ENCODE measurements around the gene RNF111. TPM values are rescaled to one million over a fixed set of nuclear protein-coding genes. Genes with fewer than 3 reads are reported as not detected.

Gene RNF111
- 13.5 and 18.7 TPM in 2 replicates for total RNA-seq

DNA sequence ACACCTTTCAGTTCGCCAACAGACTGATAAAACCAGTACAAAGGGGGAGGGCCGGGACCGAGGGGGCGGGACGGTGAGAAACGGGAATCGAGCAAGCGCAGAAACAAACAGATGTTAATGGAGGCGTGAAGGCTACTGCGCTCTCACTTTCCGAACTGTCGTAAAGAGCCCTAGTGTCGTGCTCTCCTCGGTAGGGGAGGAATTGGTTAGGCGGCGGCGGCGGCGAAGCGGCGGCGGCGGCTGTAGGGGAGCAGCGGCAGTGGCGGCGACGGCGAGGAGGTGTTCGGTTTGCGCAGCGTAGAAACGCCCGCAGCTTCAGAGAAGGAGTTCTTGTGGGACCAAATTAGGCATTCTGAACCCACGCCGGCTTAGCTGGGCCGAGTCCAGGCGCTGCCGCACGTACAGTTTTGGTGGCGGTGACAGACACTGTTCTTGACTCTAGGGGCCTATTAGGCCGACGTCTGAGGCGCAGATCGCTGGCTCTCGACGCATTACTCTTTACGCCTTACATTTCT is at the start of gene RNF111:
Gene RNF111, plus strand, starts transcription at position 173 of the 515 bp plus-strand sequence. CDS start 43,160 bp downstream, outside the sequence.
- peak; percentile 97 for DNase-seq (ENCODE audit: low read depth in 2 of 2)

GRCh38 chr15:58947179-58947578 is 40.3 kb upstream of the RNF111 start:
- DNase-seq (ENCODE audit: low read depth in 2 of 2) = peak in 1 of 2 donors; percentile 64

GRCh38 chr15:58951388-58952007 is 36.0 kb upstream of the RNF111 start:
- peak; percentile 82 to 89 for DNase-seq (ENCODE audit: low read depth in 2 of 2)

- peak in 1 of 2 donors; percentile 34 for DNase-seq (ENCODE audit: low read depth in 2 of 2)
These were observed 34.7 kb upstream of the RNF111 start for GRCh38 chr15:58952751-58953150.

DNA sequence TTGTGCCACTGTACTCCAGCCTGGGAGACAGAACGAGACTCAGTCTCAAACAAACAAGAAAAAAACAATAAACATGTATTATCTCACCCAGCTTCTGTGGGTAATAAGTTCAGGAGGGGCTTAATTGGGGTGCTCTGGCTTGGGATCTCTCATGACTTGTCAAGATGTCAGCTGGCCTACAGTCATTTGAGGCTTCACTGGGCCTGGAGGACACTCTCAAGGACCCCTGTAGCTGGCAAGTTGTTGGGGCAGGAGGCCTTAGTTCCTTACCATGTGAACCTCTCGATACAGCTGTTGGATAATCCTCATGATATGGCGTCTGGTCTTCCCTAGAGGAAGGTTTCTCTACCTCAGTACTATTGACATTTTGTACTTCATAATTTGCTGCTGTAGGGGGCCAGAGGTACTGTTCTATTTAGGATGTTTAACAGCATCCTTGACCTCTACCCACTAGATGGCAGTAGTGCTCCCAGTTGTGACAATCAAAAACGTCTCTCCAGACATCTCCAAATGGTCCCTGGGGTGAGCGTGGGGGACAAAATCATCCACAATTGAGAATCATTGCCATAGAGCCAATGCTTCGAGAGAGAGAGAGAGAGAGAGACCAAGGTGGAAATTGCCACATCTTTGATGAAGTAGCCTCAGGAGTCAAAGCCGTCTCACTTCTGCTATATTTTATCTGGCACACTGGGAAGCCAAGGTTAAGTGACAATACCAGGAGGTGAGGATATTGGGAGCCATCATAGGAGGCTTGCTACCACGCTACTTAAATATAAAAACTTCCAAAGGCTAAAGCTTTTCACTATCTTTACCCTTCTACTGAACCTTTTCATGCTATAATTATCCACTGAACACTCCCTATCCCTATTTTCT is 30.1 kb upstream of the RNF111 start:
- DNase-seq (ENCODE audit: low read depth in 2 of 2) = peak; percentile 64 to 68

DNA sequence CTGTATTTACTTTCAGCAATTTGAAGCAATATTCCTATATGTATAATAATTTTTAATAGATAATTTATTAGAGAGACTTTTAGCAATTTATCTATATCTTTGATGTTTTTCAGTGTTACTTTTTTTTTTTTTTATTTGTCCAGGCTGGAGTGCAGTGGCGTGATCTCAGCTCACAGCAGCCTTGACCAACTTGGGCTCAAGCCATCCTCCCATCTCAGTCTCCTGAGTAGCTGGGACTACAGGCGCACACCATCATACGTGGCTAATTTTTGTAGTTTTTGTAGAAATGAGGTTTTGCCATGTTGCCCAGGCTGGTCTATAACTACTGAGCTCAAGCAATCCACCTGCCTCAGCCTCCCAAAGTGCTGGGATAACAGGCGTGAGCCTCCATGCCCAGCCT is 28.7 kb upstream of the RNF111 start:
- no peak for DNase-seq (ENCODE audit: low read depth in 2 of 2)

- no peak for DNase-seq (ENCODE audit: low read depth in 2 of 2)
These were observed 25.3 kb upstream of the RNF111 start for GRCh38 chr15:58962136-58962535.

DNA sequence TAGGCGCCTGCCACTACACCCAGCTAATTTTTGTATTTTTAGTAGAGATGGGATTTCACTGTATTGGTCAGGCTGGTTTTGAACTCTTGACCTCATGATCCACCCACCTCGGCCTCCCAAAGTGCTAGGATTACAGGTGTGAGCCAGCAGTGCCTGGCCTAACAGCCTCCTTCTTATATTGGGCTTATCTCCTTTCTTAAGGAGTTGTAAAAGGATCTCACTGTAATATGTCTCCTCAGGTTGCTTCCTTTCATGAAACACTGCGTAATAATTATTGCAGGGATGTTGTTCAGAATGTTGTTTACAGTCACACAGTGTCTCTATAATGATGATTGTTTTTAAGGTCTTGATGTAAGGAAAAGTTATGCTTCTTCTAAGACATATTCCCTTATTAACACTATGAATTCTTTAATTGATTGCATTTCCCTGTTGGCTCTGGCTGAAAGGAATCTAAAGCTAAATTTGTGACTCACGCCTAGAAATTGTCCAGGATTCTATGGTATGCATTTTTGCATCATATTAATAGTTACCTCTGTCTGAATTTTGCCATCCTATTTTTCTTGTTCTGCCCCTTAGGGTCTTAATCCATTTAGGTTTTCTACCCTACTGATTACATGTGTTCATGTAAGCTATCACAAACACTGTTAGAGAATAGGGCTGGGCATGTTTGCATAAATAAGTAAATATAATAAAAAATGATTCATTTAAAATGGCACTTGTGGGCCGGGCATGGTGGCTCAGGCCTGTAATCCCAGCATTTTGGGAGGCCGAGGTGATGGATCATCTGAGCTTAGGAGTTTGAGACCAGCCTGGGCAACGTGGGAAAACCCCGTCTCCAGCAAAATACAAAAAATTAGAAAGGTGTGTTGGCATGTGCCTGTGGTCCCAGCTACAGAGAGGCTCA is 24.5 kb upstream of the RNF111 start:
- DNase-seq (ENCODE audit: low read depth in 2 of 2) = no peak

- no peak for DNase-seq (ENCODE audit: low read depth in 2 of 2)
These were observed 20.8 kb upstream of the RNF111 start for GRCh38 chr15:58966698-58967097.

GRCh38 chr15:58967479-58967878 is 20.0 kb upstream of the RNF111 start:
- DNase-seq (ENCODE audit: low read depth in 2 of 2) = no peak

DNA sequence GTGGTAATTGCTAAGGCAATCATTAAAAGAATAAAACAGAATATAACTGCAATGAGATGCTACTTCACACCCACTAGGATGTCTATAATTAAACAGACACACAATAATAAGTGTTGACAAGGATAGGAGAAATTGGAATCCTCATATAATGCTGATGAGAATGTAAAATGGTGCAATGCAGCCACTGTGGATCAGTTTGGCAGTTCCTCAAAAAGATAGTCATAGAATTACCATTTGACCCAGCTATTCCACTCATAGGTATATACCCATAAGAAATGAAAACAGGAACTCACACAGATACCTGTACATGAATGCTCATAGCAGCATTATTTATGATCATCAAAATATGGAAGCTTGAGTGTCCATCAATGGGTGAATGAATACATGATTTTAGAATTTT is 9.6 kb upstream of the RNF111 start:
- no peak for DNase-seq (ENCODE audit: low read depth in 2 of 2)

- DNase-seq (ENCODE audit: low read depth in 2 of 2) = peak; percentile 55 to 69
These were observed 7.0 kb upstream of the RNF111 start for GRCh38 chr15:58980351-58980939.

GRCh38 chr15:58981808-58982475 is 5.5 kb upstream of the RNF111 start:
- peak in 1 of 2 donors; percentile 24 for DNase-seq (ENCODE audit: low read depth in 2 of 2)

DNA sequence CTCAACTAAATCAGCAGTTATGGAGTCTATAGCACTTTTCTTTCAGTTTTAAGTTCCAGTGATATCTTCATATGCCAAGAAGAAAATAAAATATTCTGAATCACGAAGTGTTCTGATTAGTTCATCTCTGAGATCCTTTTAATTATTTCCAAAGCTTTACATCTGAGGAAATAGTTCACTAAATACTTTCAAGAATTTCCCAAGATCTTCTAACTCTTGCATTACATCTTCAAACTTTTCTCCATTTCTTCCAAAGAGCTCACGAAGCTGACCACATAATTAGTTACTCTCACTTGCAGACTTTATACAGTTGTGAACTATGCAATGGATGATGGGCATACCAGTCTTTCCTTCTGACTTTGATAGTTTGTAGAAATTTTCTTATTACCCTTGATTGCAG is 4.2 kb upstream of the RNF111 start:
- DNase-seq (ENCODE audit: low read depth in 2 of 2) = no peak

DNA sequence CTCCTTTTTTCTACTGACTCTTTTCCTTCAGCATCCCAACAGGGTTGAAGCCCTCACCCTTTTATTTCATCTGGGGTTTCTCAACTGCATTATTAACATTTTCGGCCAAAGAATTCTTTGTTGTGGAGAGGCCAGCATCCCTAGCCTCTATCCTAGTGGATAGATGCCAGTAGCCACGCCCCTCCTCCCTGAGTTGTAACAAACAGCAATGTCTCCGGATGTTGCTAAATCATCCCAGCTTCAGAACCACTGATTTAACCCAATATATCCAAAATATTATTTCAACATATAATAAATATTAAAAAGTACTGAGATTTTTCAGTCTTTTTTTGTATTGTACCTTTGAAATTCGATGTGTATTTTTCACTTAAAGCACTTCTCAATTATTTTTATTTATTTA is 2.0 kb upstream of the RNF111 start:
- peak in 1 of 2 donors; percentile 5 for DNase-seq (ENCODE audit: low read depth in 2 of 2)

GRCh38 chr15:58987036-58987435 is 427 bp upstream of the RNF111 start:
- DNase-seq (ENCODE audit: low read depth in 2 of 2) = peak in 1 of 2 donors; percentile 24

DNA sequence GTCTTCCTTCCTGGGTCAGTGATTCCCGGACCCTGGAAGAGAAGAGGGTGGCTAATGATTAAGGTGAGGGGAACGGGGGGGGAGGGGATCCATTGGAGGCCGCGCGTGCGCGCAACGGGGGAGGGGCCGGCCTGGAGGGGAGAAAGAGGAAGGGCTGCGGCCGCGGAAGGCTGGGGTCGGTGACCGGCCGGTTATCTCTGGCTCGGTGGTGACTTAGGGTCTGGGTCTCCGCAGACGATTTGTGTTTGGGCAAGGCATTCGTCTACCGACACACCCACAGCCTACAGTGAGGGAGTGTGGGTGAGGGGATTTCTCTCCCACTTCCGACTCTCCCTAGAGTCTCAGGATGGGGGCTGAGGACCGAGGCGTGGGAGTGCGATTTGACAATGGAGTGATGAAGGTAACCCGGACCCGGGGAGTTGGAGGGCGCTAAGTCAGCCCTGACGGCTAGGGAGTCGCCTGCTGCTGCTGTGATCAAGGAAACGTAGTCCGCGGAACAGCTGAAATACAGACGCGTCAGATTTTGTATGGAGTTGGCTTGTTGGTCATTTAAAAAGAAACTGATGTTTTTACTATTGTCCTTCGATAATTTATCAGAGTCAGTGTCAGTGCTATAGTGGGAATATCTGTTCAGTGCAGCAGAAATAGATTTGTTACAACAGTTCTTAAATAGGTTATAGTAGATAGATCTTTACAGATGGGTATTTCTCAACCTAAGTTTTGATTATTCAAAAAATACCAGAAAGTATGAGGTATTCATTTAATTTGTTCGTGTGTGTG is 733 bp downstream of the RNF111 start:
- peak; percentile 63 to 73 for DNase-seq (ENCODE audit: low read depth in 2 of 2)

DNA sequence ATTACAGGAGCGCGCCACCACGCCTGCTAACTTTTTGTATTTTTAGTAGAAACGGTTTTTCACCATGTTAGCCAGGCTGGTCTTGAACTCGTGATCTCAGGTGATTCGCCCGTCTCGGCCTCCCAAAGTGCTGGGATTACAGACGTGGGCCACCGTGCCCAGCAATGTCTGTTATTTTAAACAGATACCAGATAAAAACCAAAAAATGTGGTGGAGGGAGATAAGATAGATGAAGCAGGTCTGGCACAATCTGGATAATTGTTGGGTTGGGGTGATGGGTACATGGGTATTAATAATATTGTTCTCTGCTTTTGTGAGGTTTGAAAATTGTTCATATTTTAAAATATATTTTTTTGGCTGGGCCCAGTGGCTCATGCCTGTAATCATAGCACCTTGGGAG is 4.7 kb downstream of the RNF111 start:
- no peak for DNase-seq (ENCODE audit: low read depth in 2 of 2)

DNA sequence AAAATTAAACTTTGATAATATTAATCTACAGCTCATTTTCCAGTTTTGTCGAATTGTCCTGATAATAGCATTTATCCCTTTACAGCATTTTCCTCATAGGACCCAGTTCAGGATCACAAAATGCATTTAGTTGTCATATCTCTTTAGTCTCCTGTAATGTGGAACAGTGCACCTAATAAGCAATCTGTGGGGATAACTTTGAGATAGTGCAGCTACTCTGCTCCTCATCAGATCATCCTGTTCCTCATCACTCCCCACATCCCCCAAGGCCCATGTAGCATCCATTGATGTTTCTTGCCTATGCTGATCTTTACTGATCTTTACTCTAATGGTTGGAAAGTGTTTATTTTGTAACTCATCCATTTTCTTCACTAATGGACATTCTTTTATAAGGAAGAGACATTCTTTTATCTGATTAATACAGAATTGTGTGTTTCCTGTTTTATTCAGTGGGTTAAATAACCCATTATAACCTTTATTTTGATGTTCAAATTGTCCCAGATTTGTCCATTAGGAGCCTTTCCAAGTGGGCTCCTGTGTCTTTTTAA is 7.5 kb downstream of the RNF111 start:
- DNase-seq (ENCODE audit: low read depth in 2 of 2) = peak in 1 of 2 donors; percentile 9
